Measurements from ENCODE around the gene PGLYRP2. TPM values are rescaled to one million over a fixed set of nuclear protein-coding genes. Genes with fewer than 3 reads are reported as not detected.

PGLYRP2 gene
- total and polyA plus RNA-seq, 9 of the 15 experiments (the other 6 are each of a cell fraction or from before 2014, with no cell fraction given) = not detected

DNA sequence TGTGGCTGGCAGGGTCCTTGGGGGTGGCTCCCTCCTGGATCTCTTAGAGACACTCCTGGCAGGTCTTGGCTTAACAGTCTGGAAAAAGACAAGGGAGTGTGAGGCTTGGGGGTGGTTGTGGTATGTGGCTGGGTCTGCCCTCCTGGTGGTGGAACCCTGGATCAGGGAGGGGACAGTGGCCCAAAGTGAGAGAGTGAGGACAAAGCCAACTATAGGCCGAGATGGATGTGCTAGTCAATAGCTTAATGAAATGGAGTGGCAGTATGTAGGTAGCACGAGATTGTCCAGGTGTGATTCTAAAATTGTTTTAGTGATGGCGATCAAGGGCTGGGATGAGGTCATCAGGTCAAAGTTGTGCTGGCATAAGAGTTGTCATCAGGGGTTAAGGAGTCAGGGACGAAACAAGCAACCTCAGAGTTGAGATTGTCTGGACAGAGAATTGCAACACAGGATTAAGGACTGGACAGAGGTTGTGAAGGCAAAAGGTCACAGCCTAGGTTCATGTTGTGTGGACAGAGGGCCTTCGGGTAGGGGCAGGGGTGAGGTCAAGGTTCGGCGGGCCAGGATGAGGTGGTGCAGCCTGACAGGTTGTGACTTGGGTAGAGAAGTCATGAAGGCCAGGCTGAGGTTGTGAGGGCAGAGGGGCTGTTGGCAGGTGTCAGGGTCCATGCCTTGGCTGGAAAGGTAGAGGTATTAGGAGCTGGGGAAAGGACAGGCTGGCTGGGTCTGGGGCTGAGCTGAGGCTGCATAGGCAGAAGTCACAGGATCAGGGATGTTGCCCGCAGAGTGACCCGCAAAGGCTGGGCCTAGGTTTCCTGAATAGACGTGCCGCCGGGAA lies 10.4 kb downstream of the PGLYRP2 start:
- Histone ChIP-seq H3K4me1 (replicated peaks in 1 of 2; ENCODE audit: control insufficient read depth in 2 of 2, insufficient read depth in 2 of 2, low read length in 2 of 2) (peaks cover 3 to 18% of the 10 kb centered on the region in 2 experiments; a peak in 4 of 5 replicates), H3K27me3 (ENCODE audit: control insufficient read depth in 2 of 2, insufficient read depth in 2 of 2, low read length in 2 of 2) (peaks cover 10 to 20% of the 10 kb centered on the region in 2 experiments; a peak in 4 of 5 replicates), H3K9me1 (ENCODE audit: control insufficient read depth, insufficient read depth, low read length) (no peaks in the 10 kb centered on the region), H3K79me2 (ENCODE audit: control insufficient read depth, insufficient read depth, low read length) (no peaks in the 10 kb centered on the region), H3K9ac (ENCODE audit: insufficient read depth in 1 of 2, low read depth in 2 of 2, low read length in 2 of 2) (no peak overlapping the region), H3K9me3 (replicated peaks; ENCODE audit: control insufficient read depth, insufficient read depth, low read depth, low read length) (no peaks in the 10 kb centered on the region), H2AFZ (ENCODE audit: low read depth, low read length) (no peak overlapping the region), H4K20me1 (replicated peaks; ENCODE audit: control insufficient read depth, insufficient read depth, low read length) (no peaks in the 10 kb centered on the region), H3K27ac (ENCODE audit: extremely low read depth, low read depth, low read length) (no peak overlapping the region), H3K4me3 (no peak overlapping the region), H3K4me2 (ENCODE audit: insufficient read depth, low read length) (no peak overlapping the region), H3K36me3 (ENCODE audit: control insufficient read depth, insufficient read depth, low read length) (no peaks in the 10 kb centered on the region)
- no peak for TF ChIP-seq NONO (IDR thresholded peaks at IDR 0.05; ENCODE audit: low read depth in 2 of 2, low read length in 1 of 2)
- TF ChIP-seq, protein P1, sequence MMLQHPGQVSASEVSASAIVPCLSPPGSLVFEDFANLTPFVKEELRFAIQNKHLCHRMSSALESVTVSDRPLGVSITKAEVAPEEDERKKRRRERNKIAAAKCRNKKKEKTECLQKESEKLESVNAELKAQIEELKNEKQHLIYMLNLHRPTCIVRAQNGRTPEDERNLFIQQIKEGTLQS (IDR thresholded peaks at IDR 0.05) = peak; percentile 40; the same call in 1 of the 2 replicates
- TF ChIP-seq, protein P1 (CRISPR knock-in tag; conservative IDR thresholded peaks at IDR 0.05) = no peak
- POLR2A ChIA-PET = interaction anchor here (0.6 to 1.1 kb wide), 2 partner anchors 16 to 180 kb away, joined by 3 to 5 read pairs; no protein-coding TSS in a partner anchor
- FAIRE-seq (peak; percentile 37), DNase-seq (ENCODE audit: extremely low read depth in 1 of 4, low spot score in 3 of 4) (no peak), ATAC-seq (no peak)
- no TSS peak for BruUV-seq (replicated peaks)
- in situ Hi-C loops (cut with MboI) = no loop called here
- CTCF ChIA-PET (ENCODE audit: low intra/inter-chr PET ratio) = no interaction called here
- 21% methylated on average over 12 of the region's 12 CpGs for WGBS (ENCODE audit: insufficient coverage, low coverage, missing lambda C conversion rate)
- intact Hi-C loops (cut with micrococcal nuclease) = no loop called here
